HG03442 (cell line): ENCODE data around the gene CCS.
"Not testable (repeated sequence)": the region's sequence is repeated elsewhere in the genome, so short reads cannot be mapped to it uniquely, and the experiment has no call there.

Experiments used
- ATAC-seq: cut with Tn5 transposase; IDR thresholded peaks from one replicate; pipeline ENCODE4 v1.9.1; 2021; ENCODE audit warnings: mild to moderate bottlenecking, moderate library complexity; ENCODE audit not compliant: unreplicated experiment

CCS gene

DNA sequence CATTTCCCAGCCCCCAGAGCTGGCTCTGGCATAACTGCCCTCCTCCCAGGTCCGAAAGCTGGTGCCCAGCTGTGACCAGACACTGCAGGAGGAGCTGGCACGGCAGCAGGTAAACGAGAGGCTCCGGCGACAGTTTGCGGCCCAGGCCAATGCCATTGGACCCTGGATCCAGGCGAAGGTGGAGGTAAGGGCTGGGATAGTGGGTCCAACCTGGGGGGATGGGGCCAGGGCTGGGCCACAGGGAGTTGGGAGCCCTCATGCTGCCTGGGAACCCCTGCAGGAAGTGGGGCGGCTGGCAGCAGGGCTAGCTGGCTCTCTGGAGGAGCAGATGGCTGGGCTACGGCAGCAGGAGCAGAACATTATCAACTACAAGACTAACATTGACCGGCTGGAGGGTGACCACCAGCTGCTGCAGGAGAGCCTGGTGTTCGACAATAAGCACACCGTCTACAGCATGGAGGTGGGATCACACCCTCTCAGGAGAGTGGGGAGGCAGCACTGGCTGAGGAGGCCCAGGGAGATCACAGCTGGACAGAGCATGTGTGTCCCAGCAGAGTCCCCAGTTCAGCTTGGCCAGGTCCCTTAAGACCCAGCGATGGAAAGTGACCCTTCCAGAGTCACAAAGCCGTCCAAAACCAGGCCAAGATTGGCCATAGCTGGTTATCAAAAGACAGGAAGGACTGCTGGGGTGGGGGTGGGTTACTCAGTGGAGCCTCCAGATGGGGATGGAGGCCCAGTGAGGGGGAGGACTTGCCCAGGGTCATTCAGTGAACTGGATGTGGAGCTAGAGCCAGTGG lies 31.6 kb upstream of the CCS start:
- no peak for ATAC-seq

DNA sequence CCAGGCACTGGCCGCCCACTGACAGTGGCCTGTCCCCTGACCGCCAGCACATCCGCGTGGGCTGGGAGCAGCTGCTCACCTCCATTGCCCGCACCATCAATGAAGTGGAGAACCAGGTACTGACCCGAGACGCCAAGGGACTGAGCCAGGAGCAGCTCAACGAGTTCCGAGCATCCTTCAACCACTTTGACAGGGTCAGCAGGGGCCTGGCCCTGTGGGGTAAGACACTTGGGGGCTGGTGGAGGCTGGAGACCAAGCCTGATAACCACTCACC lies 31.1 kb upstream of the CCS start:
- ATAC-seq: no peak

DNA sequence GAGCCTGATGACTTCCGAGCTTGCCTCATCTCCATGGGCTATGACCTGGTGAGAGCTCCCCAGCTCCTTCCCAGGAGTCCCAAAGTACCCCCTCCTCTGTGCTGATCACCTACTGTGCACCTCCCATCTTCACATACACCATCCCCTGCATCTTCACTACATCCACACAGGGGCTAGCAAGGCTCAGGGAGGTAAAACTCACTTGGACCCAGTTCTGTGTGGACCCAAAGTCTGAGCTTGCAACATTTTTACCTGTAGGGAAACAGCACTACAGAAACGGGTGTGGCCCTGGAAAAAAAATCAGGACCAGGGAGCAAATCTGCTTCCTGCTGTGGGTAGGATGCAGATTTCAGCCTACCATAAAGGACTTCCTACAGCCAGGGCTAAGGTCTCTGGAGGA lies 30.7 kb upstream of the CCS start:
- no peak for ATAC-seq

DNA sequence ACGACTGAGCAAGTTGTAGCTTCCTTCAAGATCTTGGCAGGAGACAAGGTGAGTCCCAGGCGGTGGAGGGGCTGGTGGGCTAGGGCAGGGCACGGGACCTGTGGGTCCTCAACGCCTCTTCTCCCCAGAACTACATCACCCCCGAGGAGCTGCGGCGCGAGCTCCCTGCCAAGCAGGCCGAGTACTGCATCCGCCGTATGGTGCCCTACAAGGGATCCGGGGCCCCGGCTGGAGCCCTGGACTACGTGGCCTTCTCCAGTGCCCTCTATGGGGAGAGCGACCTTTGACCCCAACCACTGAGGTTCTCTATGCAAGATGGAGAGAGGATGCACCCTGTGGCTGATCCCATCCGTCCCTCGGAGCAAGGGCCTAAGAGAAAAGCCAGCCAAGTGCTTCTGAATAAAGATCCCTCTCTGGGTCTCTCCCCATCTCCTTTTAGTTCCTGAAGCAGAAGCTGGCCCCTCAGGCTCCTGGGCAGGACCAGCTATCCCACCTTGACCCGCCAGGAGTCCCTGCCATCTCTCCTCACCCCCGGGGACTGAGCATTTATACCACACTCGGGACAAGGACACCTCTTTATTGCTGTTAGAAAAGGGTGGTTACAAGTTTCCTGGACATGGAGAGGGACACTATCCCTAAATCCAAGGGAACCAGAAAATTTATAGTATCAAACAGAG lies 29.9 kb upstream of the CCS start:
- no peak for ATAC-seq

DNA sequence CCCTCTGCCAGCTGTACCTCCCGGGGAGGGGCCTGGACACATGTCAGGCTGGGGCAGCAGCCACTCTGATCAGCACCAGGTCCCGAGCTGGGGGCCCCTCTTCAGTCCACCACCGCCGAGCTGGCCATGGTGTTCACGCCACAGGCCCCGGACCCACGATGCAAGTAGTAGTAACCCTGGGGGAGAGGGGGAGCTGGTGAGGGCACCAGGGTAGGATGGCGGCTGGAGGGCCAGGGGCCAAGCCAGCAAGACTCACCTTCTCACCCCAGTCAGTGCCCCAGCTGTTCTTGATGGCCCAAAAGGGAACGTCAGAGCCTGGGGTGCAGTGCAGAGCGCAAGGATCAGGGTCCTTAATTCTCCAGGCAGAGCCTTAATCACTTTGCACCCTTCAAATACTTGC lies 29.2 kb upstream of the CCS start:
- no peak for ATAC-seq

DNA sequence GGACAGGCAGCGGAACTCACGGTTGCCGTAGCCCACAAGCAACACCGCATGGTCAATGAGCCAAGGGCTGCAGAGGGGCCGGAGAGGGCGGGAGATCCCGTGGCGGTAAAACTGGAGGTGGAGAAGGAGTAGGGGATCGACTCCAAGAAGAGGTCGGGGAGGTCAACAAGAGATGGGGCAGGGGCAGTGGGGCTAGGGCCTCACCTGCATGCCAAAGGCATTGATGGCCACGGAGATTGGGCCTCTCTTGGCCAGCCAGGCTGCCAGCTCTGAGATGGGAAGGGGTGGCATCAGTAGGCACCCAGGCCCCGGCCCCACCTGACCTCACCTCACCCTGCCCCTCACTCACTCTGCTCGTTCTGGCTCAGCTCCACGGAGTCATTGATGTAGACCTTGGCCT lies 28.4 kb upstream of the CCS start:
- no peak for ATAC-seq

DNA sequence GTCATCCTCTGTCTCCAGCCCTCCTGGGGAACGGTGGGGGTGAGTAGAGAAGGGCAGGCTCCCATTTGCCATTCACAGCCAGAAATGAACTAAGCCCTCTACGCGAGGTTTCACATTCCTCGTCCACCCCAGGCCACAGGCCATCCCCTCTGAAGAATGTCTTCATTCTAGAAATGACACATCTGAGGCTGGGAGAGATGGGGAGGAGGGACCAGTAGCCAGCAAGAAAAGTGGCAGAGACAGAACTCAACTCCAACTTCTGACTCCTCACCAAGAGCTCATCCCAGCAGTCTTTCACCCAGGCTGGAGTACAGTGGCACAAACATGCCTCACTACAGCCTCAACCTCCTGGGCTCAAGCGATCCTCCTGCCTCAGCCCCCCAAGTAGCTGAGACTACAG lies 28.0 kb upstream of the CCS start:
- no peak for ATAC-seq

DNA sequence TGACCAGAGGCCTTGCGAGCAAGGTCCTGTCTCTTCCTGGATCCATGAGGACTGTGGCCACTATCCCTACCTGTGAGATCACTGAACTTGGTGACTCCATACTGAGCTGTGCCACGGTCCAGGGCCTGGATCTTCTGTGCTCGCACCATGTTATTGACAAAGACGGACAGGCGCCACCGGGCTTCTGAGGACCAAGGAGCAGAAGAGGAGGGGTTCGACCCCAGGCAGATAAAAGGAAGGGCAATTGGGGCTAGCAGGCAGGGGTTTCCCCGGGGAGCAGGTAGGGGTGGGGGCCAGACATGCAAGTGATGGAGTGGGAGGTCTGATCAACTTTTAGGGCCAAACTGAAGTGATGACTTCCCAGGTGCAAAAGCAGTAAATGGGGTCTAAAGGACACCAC lies 26.8 kb upstream of the CCS start:
- no peak for ATAC-seq

DNA sequence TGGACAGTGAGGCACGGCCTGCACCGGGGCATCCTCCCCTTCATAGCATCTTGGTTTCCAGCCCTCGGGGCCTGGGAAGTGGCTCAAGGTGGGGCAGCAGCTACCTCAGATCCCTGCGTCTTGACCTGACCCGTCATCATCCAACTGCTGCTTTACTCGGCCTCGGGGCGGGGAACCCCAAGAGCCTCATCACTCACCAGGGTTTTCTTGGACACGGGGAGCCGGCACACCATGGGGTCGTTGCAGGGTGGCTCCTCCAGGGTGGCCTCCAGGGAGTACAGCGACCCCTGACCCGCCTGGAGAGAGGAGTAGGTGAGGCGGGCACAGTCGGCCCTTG lies 25.2 kb upstream of the CCS start:
- no peak for ATAC-seq

DNA sequence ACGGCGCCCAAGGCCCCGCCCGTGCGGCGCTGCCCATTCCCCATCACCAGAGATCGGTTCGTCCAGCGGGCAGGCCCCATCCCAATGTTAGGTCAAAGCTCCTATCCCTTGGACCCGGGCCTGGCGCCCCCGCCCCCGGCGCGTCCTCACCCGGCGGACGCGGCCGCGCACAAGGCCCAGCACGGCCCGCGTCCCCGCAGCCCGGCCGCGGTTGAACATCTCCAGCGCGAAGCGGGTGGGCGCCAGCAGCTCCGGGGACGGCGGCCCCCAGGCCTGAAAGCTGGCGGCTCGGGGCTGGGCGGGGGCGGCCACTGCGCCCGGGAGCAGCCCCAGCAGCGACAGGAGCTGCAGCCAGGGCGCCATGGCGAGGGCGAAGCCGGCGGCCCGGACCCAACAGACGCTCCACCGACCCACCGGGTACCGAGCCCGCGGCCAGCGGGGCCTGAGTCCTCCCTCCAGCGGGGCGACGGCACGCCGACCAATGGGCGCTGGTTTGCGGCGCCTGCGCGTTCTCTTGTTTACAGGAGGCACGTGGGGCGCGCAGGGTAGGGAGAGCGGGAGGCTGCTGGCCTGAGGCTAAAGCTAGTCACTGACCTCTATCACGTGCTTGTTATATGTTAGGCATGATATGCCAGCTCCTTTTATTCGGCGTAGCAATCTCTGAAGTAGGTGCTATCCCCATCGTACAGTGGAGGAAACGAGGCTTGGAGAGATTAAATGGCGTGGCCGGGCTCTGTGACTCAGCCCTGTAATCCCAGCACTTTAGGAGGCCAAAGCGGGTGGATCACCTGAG lies 24.7 kb upstream of the CCS start, which contains the start of gene CTSF:
Gene CTSF (minus strand): TSS at position 483 of the 793 bp plus-strand sequence. CDS start 120 bp downstream, at position 363.
- no peak for ATAC-seq

DNA sequence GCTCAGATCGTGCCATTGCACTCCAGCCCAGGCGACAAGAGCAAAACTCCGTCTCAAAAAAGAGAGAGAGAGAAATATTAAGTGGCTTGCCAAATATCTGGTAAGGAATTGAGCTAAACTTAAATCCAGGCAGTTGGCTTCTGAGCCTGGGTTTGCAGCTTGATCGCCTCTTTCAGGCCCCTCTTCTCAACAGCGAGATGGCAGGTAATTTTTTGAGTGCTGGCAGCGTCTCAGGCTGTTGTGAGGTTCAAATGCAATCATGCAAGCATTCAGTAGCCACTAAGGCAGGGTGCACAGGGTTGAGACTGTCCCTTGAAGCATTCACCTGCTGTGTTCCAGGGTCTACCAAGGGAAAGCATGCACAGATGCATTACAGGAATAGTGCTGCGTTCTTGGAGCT lies 23.9 kb upstream of the CCS start:
- ATAC-seq: no peak

DNA sequence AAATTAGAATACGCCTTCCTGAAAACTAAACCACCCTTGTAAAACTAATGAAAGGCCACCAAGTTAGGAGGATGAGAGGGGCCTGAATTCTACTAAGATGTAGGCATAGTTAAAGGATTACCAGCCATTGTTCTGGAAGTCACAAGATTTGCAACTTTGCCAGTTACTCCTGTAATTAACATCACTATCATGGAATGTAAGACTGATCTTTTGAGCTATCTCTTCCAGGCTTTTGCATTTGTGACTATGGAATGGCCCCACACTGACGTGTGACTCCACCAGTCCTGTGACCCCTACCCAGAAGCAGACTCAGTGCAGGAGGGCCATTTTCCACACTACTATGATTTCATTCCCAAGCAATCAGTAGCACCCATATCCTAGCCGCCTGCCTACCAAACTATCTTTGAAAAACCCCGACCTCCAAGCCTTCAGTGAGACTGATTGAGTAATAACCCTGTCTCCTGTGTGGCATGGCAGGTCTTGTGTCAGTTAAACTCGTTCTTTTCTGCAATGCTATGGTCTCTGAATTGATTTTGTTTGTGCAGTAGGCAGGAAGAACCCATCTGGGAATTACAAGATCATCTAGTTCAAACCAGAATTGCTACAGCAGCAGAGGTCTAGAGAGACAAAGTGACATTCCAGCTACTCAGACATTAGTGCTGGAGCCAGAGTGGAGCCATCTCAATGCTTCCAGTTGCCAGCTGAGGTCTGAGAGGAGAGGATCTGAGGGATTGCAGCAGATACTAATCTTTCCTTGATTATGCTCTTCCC lies 22.7 kb upstream of the CCS start:
- no peak for ATAC-seq

DNA sequence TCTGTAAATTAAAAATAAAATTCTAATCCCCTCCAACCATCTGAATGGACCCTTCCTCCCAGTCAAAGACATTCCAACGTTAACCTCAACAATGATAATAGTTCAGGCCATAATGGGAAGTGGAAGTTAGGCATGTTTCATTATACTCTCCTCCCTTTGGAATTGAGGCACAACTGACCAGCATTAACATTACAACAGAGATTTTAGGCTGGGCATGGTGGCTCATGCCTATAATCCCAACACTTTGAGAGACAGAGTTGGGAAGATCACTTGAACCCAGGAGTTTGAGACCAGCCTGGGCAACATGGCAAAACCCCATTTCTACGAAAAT lies 22.2 kb upstream of the CCS start:
- no peak for ATAC-seq

DNA sequence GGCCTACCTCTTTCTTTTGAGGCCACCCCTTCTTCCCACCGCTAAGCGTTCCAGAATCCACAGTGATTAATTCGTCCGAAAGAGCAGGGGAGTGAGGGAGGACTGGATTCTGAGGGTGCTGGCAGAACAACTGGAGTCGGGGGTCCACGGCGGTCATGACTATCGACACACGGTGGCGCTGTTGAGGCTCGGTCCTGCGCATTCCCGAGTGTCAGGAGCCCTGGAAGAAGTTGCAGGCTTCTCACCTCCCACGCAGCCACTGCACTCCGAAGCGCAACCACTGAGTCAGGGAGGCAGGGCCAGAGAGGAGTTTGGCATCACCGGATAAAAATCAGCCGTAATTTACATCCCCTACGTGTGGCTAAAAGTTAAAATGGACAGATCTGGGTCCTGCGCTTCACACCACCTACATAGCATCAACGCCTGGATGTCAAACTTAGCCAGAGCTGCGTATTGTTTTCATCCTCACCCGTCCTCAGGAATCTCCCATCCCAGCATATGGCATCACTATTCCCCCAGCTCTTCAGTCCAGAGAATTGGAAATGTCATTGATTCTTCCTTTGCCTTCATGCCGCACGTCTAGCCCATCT lies 13.9 kb upstream of the CCS start:
- no peak for ATAC-seq

DNA sequence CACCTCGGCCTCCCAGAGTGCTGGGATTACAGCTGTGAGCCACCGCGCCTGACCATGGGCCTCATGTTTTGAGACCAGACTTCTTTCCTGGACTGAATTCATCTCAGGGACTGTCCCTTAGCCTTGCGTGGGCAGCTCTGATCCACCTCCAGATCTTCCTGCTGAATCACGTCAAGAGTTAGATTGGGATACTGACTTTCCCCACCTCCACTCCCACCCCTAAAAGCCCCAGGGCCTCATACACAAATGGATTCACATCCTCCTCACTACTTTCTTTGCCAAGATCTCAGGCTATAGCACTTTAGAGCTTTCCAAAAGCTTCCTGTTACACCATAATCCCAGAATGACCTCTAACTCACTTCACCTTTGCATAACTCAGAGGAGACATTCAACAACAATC lies 12.2 kb upstream of the CCS start:
- ATAC-seq: no peak

DNA sequence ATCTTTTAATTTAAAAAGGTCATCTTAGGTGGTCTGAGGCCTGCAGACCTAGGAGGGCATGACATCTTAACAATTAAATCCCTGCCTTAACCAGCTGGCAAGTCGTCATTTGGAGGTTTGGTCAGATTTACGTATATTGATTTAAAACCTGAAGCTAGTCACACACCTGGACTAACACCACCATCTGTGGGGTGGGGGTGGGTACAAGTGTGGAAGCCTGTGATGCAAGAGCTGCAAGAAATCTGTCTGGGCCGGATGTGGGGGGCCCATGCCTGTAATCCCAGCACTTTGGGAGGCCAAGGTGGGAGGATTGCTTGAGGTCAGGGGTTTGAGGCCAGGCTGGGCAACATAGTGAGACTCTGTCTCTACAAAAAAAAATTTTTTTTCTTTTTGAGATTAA lies 11.7 kb upstream of the CCS start:
- ATAC-seq: no peak

DNA sequence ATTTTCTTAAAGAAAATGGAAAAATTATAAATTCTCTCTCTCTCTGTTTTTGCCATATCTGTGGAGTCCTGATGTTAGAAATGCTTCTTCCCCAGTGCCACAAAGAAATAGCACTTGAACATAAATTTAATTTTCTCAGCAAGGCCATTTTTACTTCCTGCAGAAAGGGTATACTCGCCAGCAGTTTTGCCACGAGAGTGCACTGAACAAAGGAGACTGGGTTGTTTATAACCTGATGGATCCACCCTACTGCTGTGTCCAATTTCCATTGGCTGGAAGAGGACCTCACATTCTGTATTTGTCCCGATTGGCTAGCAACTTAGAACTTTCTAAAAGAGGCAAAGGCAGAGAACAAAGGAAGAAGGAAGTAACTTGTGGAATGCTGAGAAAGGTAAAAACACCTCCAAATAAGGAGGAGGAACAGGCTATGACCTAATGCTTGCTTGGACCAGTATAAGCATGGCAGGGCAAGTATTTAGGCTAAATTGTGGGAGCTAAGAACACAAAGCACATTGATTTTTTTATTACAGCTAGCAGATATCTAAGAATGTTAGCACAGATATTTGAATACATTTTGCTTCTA lies 10.3 kb upstream of the CCS start:
- ATAC-seq: not testable (repeated sequence)

DNA sequence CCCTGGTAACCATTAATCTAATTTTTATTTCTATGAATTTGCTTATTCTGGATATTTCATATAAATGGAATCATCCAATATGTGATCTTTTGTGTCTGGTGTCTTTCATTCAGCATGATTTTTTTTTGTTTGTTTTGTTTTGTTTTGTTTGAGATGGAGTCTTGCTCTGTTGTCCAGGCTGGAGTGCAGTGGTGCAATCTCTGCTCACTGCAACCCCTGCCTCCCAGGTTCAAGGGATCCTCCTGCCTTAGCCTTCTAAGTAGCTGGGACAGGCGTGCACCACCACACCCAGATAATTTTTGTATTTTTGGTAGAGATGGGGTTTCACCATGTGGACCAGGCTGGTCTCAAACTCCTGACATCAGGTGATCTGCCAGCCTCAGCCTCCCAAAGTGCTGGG lies 7.5 kb upstream of the CCS start:
- not testable (repeated sequence) for ATAC-seq

DNA sequence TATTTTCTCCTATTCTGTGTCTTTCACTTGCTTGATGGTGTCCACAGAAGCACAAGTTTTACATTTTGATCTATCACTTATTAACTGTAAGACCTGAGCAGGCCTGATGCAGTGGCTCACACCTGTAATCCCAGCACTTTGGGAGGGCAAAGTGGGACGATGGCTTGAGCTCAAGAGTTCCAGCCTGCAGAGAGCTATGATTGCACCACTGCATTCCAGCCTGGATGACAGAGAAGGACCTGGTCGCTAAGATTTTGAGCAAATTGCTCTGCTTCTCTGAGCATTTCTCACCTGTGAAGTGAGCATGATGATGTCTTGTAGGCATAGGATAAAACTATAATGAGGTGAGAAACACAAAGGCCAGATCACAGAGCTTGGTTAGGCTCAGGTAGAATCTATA lies 6.8 kb upstream of the CCS start:
- no peak for ATAC-seq

DNA sequence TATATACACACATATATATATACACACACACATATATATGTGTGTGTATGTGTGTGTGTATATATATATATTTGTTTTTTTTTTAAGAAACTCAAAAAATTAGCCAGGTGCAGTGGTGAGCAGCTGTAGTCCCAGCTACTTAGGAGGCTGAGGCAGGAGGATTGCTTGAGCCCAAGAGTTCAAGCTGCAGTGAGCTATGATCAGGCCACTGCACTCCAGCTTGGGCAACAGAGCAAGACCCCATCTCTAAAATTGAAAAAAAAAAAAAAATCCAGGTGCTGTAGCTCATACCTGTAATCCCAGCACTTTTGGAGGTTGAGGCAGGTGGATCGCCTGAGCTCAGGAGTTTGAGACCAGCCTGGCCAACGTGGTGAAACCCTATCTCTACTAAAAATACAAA lies 3.7 kb upstream of the CCS start:
- not testable (repeated sequence) for ATAC-seq
